ENCODE measurements around the gene ABHD12. TPM values are rescaled to one million over a fixed set of nuclear protein-coding genes. Genes with fewer than 3 reads are reported as not detected.

The ABHD12 gene
- polyA plus RNA-seq, 1 experiment, result 25.0 TPM

GRCh38 chr20:25290646-25291431 is 99.8 kb downstream of the ABHD12 start:
- Histone ChIP-seq H3K27me3 (ENCODE audit: control insufficient read depth, insufficient read depth, low read length) (no peaks in the 10 kb centered on the region), H3K36me3 (ENCODE audit: control insufficient read depth, insufficient read depth, low read length) (peaks cover 33% of the 10 kb centered on the region), H3K4me3 (ENCODE audit: low read depth, low read length) (no peak overlapping the region)
- no peak for DNase-seq (ENCODE audit: low read depth)
- TF ChIP-seq, protein P1, sequence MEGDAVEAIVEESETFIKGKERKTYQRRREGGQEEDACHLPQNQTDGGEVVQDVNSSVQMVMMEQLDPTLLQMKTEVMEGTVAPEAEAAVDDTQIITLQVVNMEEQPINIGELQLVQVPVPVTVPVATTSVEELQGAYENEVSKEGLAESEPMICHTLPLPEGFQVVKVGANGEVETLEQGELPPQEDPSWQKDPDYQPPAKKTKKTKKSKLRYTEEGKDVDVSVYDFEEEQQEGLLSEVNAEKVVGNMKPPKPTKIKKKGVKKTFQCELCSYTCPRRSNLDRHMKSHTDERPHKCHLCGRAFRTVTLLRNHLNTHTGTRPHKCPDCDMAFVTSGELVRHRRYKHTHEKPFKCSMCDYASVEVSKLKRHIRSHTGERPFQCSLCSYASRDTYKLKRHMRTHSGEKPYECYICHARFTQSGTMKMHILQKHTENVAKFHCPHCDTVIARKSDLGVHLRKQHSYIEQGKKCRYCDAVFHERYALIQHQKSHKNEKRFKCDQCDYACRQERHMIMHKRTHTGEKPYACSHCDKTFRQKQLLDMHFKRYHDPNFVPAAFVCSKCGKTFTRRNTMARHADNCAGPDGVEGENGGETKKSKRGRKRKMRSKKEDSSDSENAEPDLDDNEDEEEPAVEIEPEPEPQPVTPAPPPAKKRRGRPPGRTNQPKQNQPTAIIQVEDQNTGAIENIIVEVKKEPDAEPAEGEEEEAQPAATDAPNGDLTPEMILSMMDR (IDR thresholded peaks at IDR 0.05; ENCODE audit: insufficient read depth, low read depth, low read length), result no peak
- ChIA-PET POLR2A (no interaction called here), CTCF (no interaction called here)

DNA sequence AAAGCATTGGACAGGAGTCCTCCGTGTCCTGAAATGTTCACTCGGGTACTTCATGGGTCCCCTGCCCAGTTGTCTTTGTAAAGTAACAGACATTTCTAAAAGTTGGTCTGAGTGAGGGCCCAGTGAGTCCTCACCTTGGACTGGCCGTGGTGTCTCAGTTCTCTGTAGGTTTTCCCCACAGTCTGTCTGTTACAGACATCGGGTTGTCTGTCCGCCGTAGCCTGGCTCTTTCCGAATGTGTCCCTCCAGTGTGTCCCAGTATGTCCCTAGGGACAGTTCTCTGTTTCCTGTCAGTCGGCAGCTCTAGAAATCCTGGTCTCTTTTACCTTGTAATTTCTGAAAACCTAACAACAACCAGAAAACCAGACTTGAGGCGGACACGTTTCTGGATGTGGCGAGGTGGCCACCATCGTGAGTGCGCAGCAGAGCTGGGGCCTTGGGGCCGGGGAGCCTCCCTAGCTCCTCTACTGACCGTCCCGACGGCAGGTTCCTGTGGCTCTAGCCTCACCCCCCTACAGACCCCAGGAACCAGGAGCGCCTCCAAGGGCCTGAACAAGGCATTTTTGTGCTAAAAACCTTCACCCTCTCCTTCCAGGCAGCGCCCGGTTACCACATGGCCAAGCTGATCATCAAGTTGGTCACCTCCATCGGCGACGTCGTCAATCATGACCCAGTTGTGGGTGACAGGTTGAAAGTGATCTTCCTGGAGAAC is 100.6 kb downstream of the ABHD12 start:
- H3K36me3 ChIP-seq (ENCODE audit: control insufficient read depth, insufficient read depth, low read length), result peaks cover 39% of the 10 kb centered on the region
- CTCF ChIA-PET, result interaction anchor here (0.6 to 0.9 kb wide), 2 partner anchors 9 to 82 kb away, joined by 4 read pairs; no protein-coding TSS in a partner anchor

DNA sequence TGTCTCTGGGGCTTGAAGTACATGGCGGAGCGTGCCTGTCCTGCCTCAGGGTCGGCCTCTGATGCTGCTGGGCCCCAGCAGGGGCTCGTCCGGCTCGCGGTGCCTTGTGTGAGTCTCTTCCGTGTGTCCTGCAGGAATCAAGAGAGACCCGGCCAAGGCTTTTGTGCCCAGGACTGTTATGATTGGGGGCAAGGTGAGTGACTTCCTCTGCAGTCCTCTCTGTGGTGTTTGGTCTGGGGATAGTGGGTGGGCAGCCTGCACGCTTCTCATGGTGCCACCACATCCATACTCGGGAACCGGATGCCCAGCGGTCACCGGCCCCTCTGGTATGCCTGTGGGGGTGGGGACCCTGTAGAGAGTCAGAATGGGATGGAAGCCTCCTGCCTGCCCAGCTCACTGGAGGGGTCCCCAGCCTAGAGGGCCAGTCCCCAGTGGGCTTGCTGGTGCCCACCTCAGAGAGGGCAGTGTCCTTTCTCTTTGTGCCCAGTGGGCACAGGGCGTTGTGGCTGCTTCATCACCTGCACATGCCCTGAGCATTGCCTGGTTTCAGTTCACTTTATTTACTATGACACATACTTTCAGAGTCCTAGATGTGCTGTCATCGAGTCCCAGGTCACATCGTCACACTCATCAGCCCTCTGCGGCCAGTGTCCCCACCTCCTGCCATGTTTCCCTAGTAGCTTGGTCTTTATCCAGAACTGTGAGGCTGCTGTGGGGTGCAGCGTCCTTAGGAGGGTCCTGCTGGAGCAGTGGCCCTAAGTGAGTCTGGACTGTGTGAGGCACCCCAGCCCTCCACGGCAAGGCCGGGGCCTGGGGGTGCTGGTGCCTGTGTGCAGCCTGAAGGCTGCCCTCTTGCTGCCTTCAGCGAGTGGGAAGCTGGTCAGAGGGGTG is 102.1 kb downstream of the ABHD12 start:
- TF ChIP-seq, protein P1 (IDR thresholded peaks at IDR 0.05; ENCODE audit: insufficient read depth, low read depth, low read length), result no peak
- ChIA-PET POLR2A (no interaction called here), CTCF (interaction anchor here (1.0 kb wide), 1 partner anchor 7 kb away, joined by 4 read pairs; no protein-coding TSS in a partner anchor)
- no peaks in the 10 kb centered on the region for H3K27me3 ChIP-seq (ENCODE audit: control insufficient read depth, insufficient read depth, low read length)
- no peak overlapping the region for H3K4me3 ChIP-seq (ENCODE audit: low read depth, low read length)
- DNase-seq (ENCODE audit: low read depth), result no peak
- H3K36me3 ChIP-seq (ENCODE audit: control insufficient read depth, insufficient read depth, low read length), result peaks cover 46% of the 10 kb centered on the region

More for the DNA sequence above, 100.6 kb downstream of the ABHD12 start:
- H3K4me3 ChIP-seq (ENCODE audit: low read depth, low read length), result no peak overlapping the region
- DNase-seq (ENCODE audit: low read depth), result no peak
- TF ChIP-seq, protein P1 (IDR thresholded peaks at IDR 0.05; ENCODE audit: insufficient read depth, low read depth, low read length), result no peak
- POLR2A ChIA-PET, result no interaction called here
- no peaks in the 10 kb centered on the region for H3K27me3 ChIP-seq (ENCODE audit: control insufficient read depth, insufficient read depth, low read length)

DNA sequence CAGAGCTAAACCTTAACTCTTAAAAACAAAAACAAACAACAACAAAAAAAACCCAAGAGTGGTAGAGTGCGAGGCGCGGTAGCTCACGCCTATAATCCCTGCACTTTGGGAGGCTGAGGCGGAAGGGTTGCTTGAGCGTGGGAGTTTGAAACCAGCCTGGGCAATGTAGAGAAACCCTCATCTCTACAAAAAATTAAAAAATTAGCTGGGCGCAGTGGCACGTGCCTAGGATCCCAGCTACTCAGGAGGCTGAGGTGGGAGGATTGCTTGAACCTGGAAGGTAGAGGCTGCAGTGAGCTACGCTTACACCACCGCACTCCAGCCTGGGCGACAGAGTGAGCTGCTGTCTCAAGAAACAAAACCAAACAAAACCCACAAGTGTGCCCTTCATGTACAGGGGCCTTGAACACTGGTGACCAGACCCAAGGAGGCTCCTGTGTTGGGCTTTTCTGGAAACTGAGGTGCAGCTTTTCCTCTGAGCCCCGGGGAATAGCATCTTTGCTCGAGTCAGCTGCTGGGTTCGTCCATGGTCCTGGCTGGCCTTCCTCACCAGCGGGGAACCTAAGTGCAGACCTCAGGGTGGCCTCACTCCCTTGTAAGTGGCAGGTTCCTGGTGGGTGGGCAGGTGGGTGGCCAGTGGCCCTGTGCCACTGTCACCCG is 102.9 kb downstream of the ABHD12 start:
- no peak for DNase-seq (ENCODE audit: low read depth)
- Histone ChIP-seq H3K27me3 (ENCODE audit: control insufficient read depth, insufficient read depth, low read length) (no peaks in the 10 kb centered on the region), H3K36me3 (ENCODE audit: control insufficient read depth, insufficient read depth, low read length) (peaks cover 49% of the 10 kb centered on the region), H3K4me3 (ENCODE audit: low read depth, low read length) (no peak overlapping the region)
- TF ChIP-seq, protein P1 (IDR thresholded peaks at IDR 0.05; ENCODE audit: insufficient read depth, low read depth, low read length), result no peak
- CTCF ChIA-PET, result interaction anchor here (0.8 to 1.0 kb wide), 2 partner anchors 8 to 12 kb away, joined by 3 to 4 read pairs; no protein-coding TSS in a partner anchor
- POLR2A ChIA-PET, result no interaction called here

Data from BJ (cell line).